ENCODE data around the gene AFMID.

DNA sequence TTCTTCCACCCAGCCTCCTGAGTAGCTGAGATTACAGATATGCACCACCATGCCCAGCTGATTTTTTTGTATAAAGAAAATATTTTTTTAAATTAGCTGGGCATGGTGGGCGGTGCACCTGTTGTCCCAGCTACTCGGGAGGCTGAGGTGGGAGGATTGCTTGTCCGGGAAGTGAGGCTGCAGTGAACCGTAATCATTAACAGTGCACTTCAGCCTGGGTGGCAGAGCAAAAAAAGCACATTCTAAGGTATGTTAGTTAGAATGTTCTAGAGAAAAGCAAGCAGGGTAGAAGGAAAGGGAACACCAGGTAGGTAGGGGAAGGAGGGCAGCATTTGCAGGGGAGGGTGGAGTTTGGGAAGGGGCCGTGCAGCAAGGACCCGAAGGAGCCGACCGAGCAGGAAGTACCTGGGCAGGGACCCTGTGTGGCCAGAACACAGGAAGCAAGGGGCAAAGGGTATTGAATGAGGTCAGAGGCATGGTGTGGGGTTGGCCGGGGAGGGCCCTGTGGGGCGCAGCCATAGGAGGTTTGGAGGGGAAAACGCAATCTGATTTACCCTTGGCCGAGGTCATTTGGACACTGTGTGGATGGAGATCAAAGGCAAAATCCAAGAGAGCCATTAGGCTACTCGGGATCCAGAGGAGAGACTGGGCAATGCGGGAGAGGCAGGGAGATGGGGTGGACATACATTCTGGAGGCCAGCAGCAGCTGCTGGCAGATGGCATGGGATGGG, 38.7 kb upstream of the AFMID start:
- TF ChIP-seq POLR2AphosphoS5 (IDR thresholded peaks at IDR 0.05; ENCODE audit: low read depth) (no peak), GABPA (IDR thresholded peaks at IDR 0.05; ENCODE audit: low read depth) (no peak), SPI1 (IDR thresholded peaks at IDR 0.05; ENCODE audit: borderline replicate concordance, low read depth) (no peak)
- TF ChIP-seq, protein P1, sequence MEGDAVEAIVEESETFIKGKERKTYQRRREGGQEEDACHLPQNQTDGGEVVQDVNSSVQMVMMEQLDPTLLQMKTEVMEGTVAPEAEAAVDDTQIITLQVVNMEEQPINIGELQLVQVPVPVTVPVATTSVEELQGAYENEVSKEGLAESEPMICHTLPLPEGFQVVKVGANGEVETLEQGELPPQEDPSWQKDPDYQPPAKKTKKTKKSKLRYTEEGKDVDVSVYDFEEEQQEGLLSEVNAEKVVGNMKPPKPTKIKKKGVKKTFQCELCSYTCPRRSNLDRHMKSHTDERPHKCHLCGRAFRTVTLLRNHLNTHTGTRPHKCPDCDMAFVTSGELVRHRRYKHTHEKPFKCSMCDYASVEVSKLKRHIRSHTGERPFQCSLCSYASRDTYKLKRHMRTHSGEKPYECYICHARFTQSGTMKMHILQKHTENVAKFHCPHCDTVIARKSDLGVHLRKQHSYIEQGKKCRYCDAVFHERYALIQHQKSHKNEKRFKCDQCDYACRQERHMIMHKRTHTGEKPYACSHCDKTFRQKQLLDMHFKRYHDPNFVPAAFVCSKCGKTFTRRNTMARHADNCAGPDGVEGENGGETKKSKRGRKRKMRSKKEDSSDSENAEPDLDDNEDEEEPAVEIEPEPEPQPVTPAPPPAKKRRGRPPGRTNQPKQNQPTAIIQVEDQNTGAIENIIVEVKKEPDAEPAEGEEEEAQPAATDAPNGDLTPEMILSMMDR (IDR thresholded peaks at IDR 0.05; ENCODE audit: insufficient read depth, low read length) = no peak
- TF ChIP-seq, protein P2, sequence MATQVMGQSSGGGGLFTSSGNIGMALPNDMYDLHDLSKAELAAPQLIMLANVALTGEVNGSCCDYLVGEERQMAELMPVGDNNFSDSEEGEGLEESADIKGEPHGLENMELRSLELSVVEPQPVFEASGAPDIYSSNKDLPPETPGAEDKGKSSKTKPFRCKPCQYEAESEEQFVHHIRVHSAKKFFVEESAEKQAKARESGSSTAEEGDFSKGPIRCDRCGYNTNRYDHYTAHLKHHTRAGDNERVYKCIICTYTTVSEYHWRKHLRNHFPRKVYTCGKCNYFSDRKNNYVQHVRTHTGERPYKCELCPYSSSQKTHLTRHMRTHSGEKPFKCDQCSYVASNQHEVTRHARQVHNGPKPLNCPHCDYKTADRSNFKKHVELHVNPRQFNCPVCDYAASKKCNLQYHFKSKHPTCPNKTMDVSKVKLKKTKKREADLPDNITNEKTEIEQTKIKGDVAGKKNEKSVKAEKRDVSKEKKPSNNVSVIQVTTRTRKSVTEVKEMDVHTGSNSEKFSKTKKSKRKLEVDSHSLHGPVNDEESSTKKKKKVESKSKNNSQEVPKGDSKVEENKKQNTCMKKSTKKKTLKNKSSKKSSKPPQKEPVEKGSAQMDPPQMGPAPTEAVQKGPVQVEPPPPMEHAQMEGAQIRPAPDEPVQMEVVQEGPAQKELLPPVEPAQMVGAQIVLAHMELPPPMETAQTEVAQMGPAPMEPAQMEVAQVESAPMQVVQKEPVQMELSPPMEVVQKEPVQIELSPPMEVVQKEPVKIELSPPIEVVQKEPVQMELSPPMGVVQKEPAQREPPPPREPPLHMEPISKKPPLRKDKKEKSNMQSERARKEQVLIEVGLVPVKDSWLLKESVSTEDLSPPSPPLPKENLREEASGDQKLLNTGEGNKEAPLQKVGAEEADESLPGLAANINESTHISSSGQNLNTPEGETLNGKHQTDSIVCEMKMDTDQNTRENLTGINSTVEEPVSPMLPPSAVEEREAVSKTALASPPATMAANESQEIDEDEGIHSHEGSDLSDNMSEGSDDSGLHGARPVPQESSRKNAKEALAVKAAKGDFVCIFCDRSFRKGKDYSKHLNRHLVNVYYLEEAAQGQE (IDR thresholded peaks at IDR 0.05; ENCODE audit: insufficient replicate concordance, low read depth) = no peak
